ENCODE data around the gene STK24.

- no peak for TF ChIP-seq POLR2AphosphoS5 (IDR thresholded peaks at IDR 0.05)
- no peak for TF ChIP-seq POLR2A (IDR thresholded peaks at IDR 0.05)
- TF ChIP-seq CTCF (IDR thresholded peaks at IDR 0.05): no peak
- no peak for TF ChIP-seq EP300 (IDR thresholded peaks at IDR 0.05)
Observed at GRCh38 chr13:98436233-98436910, 140.5 kb downstream of the STK24 start.

All from upper lobe of left lung (tissue), 4 donors.